Esophagus squamous epithelium (tissue), 4 donors: ENCODE measurements around the gene PQBP1.

ENCODE experiments used
- CTCF ChIP-seq, 6 experiments: fragments of 450-650 bp in 4 of 6; fragments of 200-600 bp in 2 of 6; sonication (generic) in 2 of 6; IDR thresholded peaks; one replicate each; pipeline ENCODE4 v1.5.1; 2016 to 2019; ENCODE audit warnings: antibody characterized with exemption in 6 of 6, mild to moderate bottlenecking in 4 of 6, moderate library complexity in 4 of 6
- POLR2A ChIP-seq, 4 donors: fragments of 450-650 bp; IDR thresholded peaks; one replicate each; pipeline ENCODE4 v1.6.1; 2017; ENCODE audit warnings: antibody characterized with exemption in 4 of 4, mild to moderate bottlenecking in 4 of 4, moderate library complexity in 3 of 4

GRCh38 chrX:48942895-48943294 is 45.2 kb downstream of the PQBP1 start:
- TF ChIP-seq CTCF (IDR thresholded peaks at IDR 0.05), result no peak
- no peak for TF ChIP-seq POLR2A (IDR thresholded peaks at IDR 0.05)
